SK-N-SH (cell line): ENCODE measurements around the gene LRRC8D. TPM values are rescaled to one million over a fixed set of nuclear protein-coding genes. Genes with fewer than 3 reads are reported as not detected.

Source experiments
- CTCF ChIA-PET: fragments of 300-600, 350-600 bp; formaldehyde crosslinking; extraction: SDS; loops from one replicate; lab custom pipeline; 2021; lab: Yijun Ruan, JAX
- POLR2A ChIA-PET: fragments of 350-600 bp; sonication (Branson Sonifier 250); formaldehyde crosslinking; extraction: SDS; loops from one replicate; lab custom pipeline; 2020; ENCODE audit warnings: antibody characterized with exemption, inconsistent platforms; lab: Yijun Ruan, JAX
- DNase-seq: peaks from one replicate; pipeline ENCODE4 v3.0.0; 2012
- H2AFZ ChIP-seq: fragments of 200-600 bp; sonication (generic); 2 replicates; pipeline ENCODE4 v1.8.1; 2016; ENCODE audit warnings: antibody characterized with exemption, mild to moderate bottlenecking, low read depth
- H3F3A ChIP-seq: fragments of 200-600 bp; sonication (generic); replicated peaks from 2 replicates; pipeline ENCODE3; 2016; ENCODE audit warnings: antibody characterized with exemption, mild to moderate bottlenecking; ENCODE audit not compliant: insufficient read depth
- H3K27ac ChIP-seq, 2 experiments: fragments of 200-500 bp in 1 of 2; fragments of 200-600 bp in 1 of 2; sonication (Bioruptor generic) in 1 of 2; sonication (generic), shearing (Covaris generic) in 1 of 2; 2 replicates each; pipeline versions ENCODE4 v1.5.1 to v1.6.1; 2014 to 2016; ENCODE audit warnings: low read depth in 2 of 2, inconsistent platforms in 1 of 2, low read length in 1 of 2, mild to moderate bottlenecking in 1 of 2, mixed read lengths in 1 of 2
- H3K27me3 ChIP-seq: fragments of 200-600 bp; sonication (generic), shearing (Covaris generic); 2 replicates; pipeline ENCODE4 v1.6.1; 2016; ENCODE audit warnings: mixed run types; ENCODE audit not compliant: insufficient read depth
- H3K36me3 ChIP-seq, 2 experiments: fragments of 200-500 bp in 1 of 2; fragments of 200-600 bp in 1 of 2; sonication (Bioruptor generic) in 1 of 2; sonication (generic) in 1 of 2; replicated peaks in 1 of 2; 2 replicates each; pipeline versions ENCODE3 to v1.5.1; 2014 to 2016; ENCODE audit warnings: low read length in 1 of 2, mild to moderate bottlenecking in 1 of 2; ENCODE audit not compliant: insufficient read depth in 2 of 2, control insufficient read depth in 1 of 2
- H3K4me1 ChIP-seq, 2 experiments: fragments of 200-500 bp in 1 of 2; fragments of 200-600 bp in 1 of 2; sonication (Bioruptor generic) in 1 of 2; sonication (generic), shearing (Covaris generic) in 1 of 2; 2 replicates each; pipeline versions ENCODE4 v1.5.1 to v1.6.1; 2014 to 2016; ENCODE audit warnings: low read depth in 1 of 2, low read length in 1 of 2, mixed run types in 1 of 2; ENCODE audit not compliant: insufficient read depth in 2 of 2, control insufficient read depth in 1 of 2
- H3K4me2 ChIP-seq: fragments of 200-600 bp; sonication (generic), shearing (Covaris generic); 2 replicates; pipeline ENCODE4 v1.6.1; 2017; ENCODE audit warnings: mixed run types
- H3K4me3 ChIP-seq, 2 experiments: fragments of 200-500 bp in 1 of 2; fragments of 200-600 bp in 1 of 2; sonication (Bioruptor generic) in 1 of 2; sonication (generic), shearing (Covaris generic) in 1 of 2; 2 replicates each; pipeline versions ENCODE4 v1.5.1 to v1.8.1; 2014 to 2016; ENCODE audit warnings: low read depth in 2 of 2, inconsistent platforms in 1 of 2, low read length in 1 of 2, mild to moderate bottlenecking in 1 of 2, mixed read lengths in 1 of 2, moderate library complexity in 1 of 2
- H3K79me2 ChIP-seq: fragments of 200-600 bp; sonication (generic); 2 replicates; pipeline ENCODE4 v1.8.1; 2017; ENCODE audit warnings: mild to moderate bottlenecking; ENCODE audit not compliant: insufficient read depth
- H3K9ac ChIP-seq: fragments of 200-600 bp; sonication (generic); 2 replicates; pipeline ENCODE4 v1.6.1; 2017; ENCODE audit warnings: mixed run types
- H3K9me2 ChIP-seq: fragments of 200-600 bp; sonication (generic); 2 replicates; pipeline ENCODE4 v1.6.1; 2017; ENCODE audit warnings: mixed run types
- H3K9me3 ChIP-seq: fragments of 200-600 bp; sonication (generic); 2 replicates; pipeline ENCODE4 v1.6.1; 2017; ENCODE audit warnings: mixed run types, mild to moderate bottlenecking, moderate library complexity
- H4K20me1 ChIP-seq: fragments of 200-600 bp; sonication (generic); 2 replicates; pipeline ENCODE4 v1.6.1; 2017; ENCODE audit warnings: mild to moderate bottlenecking, mixed run types; ENCODE audit not compliant: insufficient read depth
- FOXJ3 ChIP-seq: sonication (generic); formaldehyde crosslinking; IDR thresholded peaks from 2 replicates; pipeline ENCODE4 v1.5.1; 2020; ENCODE audit warnings: mild to moderate bottlenecking, missing genetic modification reagents
- GATA2 ChIP-seq: sonication (generic); formaldehyde crosslinking; IDR thresholded peaks from 2 replicates; pipeline ENCODE4 v1.5.0; 2020; ENCODE audit warnings: mild to moderate bottlenecking, missing genetic modification reagents
- JUND ChIP-seq: IDR thresholded peaks from 2 replicates; pipeline ENCODE4 v1.4.0; 2012
- RCOR1 ChIP-seq: fragments of 150-350 bp; IDR thresholded peaks from 2 replicates; pipeline ENCODE4 v1.6.1; 2017; ENCODE audit warnings: antibody characterized with exemption, low read length
- RXRA ChIP-seq: IDR thresholded peaks from 2 replicates; pipeline ENCODE4 v1.4.0; 2012; ENCODE audit warnings: low read depth, mild to moderate bottlenecking, borderline replicate concordance
- SIN3A ChIP-seq: IDR thresholded peaks from 2 replicates; pipeline ENCODE4 v1.6.1; 2012; ENCODE audit warnings: low read depth, mild to moderate bottlenecking, low read length, moderate library complexity, borderline replicate concordance
- SMC3 ChIP-seq: IDR thresholded peaks from 2 replicates; pipeline ENCODE4 v1.6.1; 2012; ENCODE audit warnings: low read depth, low read length, improper control_type of control experiment
- TCF12 ChIP-seq: IDR thresholded peaks from 2 replicates; pipeline ENCODE4 v1.4.0; 2012
- TEAD4 ChIP-seq: IDR thresholded peaks from 2 replicates; pipeline ENCODE4 v1.4.0; 2012; ENCODE audit warnings: mild to moderate bottlenecking, borderline replicate concordance; ENCODE audit not compliant: insufficient read depth
- YY1 ChIP-seq: IDR thresholded peaks from 2 replicates; pipeline ENCODE4 v1.4.0; 2012; ENCODE audit warnings: low read depth, mild to moderate bottlenecking
- WGBS: methylation state at CpG from one replicate; pipeline ENCODE4 v1.1.6; 2017; ENCODE audit warnings: low lambda C conversion rate; 5-methylcytosine and 5-hydroxymethylcytosine counted together
- polyA plus RNA-seq, 3 experiments: library from polyadenylated mRNA; depleted of rRNA; stranded (reverse); fragments of >200 nt; gene quantifications; 2 replicates each; pipeline ENCODE4 v1.2.3, GENCODE V29; 2012
- TF ChIP-seq, protein P1 (sequence below): IDR thresholded peaks from 2 replicates; pipeline ENCODE4 v1.4.0; 2012; ENCODE audit warnings: low read depth, borderline replicate concordance
- TF ChIP-seq, protein P2 (sequence below): IDR thresholded peaks from 2 replicates; pipeline ENCODE4 v1.6.1; 2012; ENCODE audit warnings: mild to moderate bottlenecking, low read depth, low read length, moderate library complexity
- TF ChIP-seq, protein P3 (sequence below): fragments of 200-600 bp; sonication (generic); IDR thresholded peaks from 2 replicates; pipeline ENCODE4 v1.6.1; 2017; ENCODE audit warnings: antibody characterized with exemption, mild to moderate bottlenecking, moderate library complexity

Gene LRRC8D
- polyA plus RNA-seq, 1 of the 3 experiments (the other 2 are of a cell fraction): 15.0 TPM

GRCh38 chr1:89894210-89895201 is 73.7 kb downstream of the LRRC8D start (continued):
- no peak for TF ChIP-seq SIN3A
- TF ChIP-seq TCF12: peak; percentile 77
- TF ChIP-seq RCOR1: no peak
- TF ChIP-seq RXRA: no peak
- TF ChIP-seq TEAD4: peak; percentile 53; the same call in 1 of the 2 replicates
- peak; percentile 68 for TF ChIP-seq JUND
- TF ChIP-seq GATA2 (CRISPR knock-in tag): no peak
- no peak for TF ChIP-seq FOXJ3 (CRISPR knock-in tag)
- TF ChIP-seq, protein P1, sequence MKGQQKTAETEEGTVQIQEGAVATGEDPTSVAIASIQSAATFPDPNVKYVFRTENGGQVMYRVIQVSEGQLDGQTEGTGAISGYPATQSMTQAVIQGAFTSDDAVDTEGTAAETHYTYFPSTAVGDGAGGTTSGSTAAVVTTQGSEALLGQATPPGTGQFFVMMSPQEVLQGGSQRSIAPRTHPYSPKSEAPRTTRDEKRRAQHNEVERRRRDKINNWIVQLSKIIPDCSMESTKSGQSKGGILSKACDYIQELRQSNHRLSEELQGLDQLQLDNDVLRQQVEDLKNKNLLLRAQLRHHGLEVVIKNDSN: no peak
- TF ChIP-seq SMC3: no peak
- TF ChIP-seq YY1: no peak
- TF ChIP-seq, protein P2, sequence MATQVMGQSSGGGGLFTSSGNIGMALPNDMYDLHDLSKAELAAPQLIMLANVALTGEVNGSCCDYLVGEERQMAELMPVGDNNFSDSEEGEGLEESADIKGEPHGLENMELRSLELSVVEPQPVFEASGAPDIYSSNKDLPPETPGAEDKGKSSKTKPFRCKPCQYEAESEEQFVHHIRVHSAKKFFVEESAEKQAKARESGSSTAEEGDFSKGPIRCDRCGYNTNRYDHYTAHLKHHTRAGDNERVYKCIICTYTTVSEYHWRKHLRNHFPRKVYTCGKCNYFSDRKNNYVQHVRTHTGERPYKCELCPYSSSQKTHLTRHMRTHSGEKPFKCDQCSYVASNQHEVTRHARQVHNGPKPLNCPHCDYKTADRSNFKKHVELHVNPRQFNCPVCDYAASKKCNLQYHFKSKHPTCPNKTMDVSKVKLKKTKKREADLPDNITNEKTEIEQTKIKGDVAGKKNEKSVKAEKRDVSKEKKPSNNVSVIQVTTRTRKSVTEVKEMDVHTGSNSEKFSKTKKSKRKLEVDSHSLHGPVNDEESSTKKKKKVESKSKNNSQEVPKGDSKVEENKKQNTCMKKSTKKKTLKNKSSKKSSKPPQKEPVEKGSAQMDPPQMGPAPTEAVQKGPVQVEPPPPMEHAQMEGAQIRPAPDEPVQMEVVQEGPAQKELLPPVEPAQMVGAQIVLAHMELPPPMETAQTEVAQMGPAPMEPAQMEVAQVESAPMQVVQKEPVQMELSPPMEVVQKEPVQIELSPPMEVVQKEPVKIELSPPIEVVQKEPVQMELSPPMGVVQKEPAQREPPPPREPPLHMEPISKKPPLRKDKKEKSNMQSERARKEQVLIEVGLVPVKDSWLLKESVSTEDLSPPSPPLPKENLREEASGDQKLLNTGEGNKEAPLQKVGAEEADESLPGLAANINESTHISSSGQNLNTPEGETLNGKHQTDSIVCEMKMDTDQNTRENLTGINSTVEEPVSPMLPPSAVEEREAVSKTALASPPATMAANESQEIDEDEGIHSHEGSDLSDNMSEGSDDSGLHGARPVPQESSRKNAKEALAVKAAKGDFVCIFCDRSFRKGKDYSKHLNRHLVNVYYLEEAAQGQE: peak; percentile 41; the same call in 1 of the 2 replicates

- TF ChIP-seq, protein P3, sequence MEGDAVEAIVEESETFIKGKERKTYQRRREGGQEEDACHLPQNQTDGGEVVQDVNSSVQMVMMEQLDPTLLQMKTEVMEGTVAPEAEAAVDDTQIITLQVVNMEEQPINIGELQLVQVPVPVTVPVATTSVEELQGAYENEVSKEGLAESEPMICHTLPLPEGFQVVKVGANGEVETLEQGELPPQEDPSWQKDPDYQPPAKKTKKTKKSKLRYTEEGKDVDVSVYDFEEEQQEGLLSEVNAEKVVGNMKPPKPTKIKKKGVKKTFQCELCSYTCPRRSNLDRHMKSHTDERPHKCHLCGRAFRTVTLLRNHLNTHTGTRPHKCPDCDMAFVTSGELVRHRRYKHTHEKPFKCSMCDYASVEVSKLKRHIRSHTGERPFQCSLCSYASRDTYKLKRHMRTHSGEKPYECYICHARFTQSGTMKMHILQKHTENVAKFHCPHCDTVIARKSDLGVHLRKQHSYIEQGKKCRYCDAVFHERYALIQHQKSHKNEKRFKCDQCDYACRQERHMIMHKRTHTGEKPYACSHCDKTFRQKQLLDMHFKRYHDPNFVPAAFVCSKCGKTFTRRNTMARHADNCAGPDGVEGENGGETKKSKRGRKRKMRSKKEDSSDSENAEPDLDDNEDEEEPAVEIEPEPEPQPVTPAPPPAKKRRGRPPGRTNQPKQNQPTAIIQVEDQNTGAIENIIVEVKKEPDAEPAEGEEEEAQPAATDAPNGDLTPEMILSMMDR: no peak
- H3K4me3 ChIP-seq: no peak overlapping the region
- no peak for DNase-seq
- no peak overlapping the region for H3K4me2 ChIP-seq
- peaks cover 0 to 4% of the 10 kb centered on the region in 2 experiments for H3K36me3 ChIP-seq
- H4K20me1 ChIP-seq: no peaks in the 10 kb centered on the region
- POLR2A ChIA-PET: no interaction called here
- H3K9me3 ChIP-seq: no peaks in the 10 kb centered on the region
- no peak overlapping the region for H3K27ac ChIP-seq
- WGBS: 95% methylated on average over 11 of the region's 11 CpGs
- no peaks in the 10 kb centered on the region for H3K27me3 ChIP-seq
- H3K9me2 ChIP-seq: no peaks in the 10 kb centered on the region
- peaks cover 11% of the 10 kb centered on the region for H3F3A ChIP-seq
- CTCF ChIA-PET: interaction anchor here (1.1 kb wide), 1 partner anchor 92 kb away, joined by 4 read pairs; no protein-coding TSS in a partner anchor
- no peak overlapping the region for H2AFZ ChIP-seq
- H3K9ac ChIP-seq: no peak overlapping the region
- H3K79me2 ChIP-seq: peaks cover 6% of the 10 kb centered on the region; the same call in 1 of the 2 replicates
- H3K4me1 ChIP-seq: peaks cover 20 to 29% of the 10 kb centered on the region in 2 experiments
Measured at GRCh38 chr1:89896105-89896942, 75.5 kb downstream of the LRRC8D start.
